HCT116 (cell line): ENCODE results near the gene PRRX2. TPM values are rescaled to one million over a fixed set of nuclear protein-coding genes. Genes with fewer than 3 reads are reported as not detected.

Experiments
- ATAC-seq: fragments of 200-7000 bp; cut with Tn5 transposase; 2 replicates; pipeline ENCODE4 v1.9.1; 2020; ENCODE audit warnings: mild to moderate bottlenecking, moderate library complexity
- BruUV-seq: library from RNA; stranded (reverse); fragments of 400-500 nt; replicated peaks from 2 replicates; lab custom pipeline; 2021; lab: Mats Ljungman, UMichigan
- CTCF ChIA-PET: fragments of 300-600 bp; sonication (Branson Sonifier 250); formaldehyde crosslinking; loops from one replicate; lab custom pipeline; 2021; ENCODE audit warnings: antibody characterized with exemption; lab: Charles Lee
- POLR2A ChIA-PET: fragments of 300-600, 350-600 bp; sonication (Branson Sonifier 250); formaldehyde crosslinking; loops from one replicate; lab custom pipeline; 2021; ENCODE audit warnings: antibody characterized with exemption; lab: Charles Lee
- RAD21 ChIA-PET, 2 experiments: fragments of 300-600 bp; sonication (Branson Sonifier 250); formaldehyde crosslinking; loops; one replicate each; lab custom pipeline; 2023; ENCODE audit warnings: low total read pairs in 2 of 2; ENCODE audit not compliant: uncharacterized antibody in 2 of 2, unreplicated experiment in 2 of 2, low non-redundant PET in 1 of 2; lab: Charles Lee
- DNase-seq: peaks from one replicate; pipeline ENCODE4 v3.0.0-alpha.2; 2010; ENCODE audit warnings: low read depth, low spot score
- H2AFZ ChIP-seq: fragments of 200-600 bp; shearing (Covaris generic), sonication (generic); 2 replicates; pipeline ENCODE4 v1.6.1; 2017; ENCODE audit warnings: low read depth, mixed run types, mixed read lengths, antibody characterized with exemption, low read length; ENCODE audit not compliant: poor library complexity, severe bottlenecking
- H3K27ac ChIP-seq: 2 replicates; pipeline ENCODE4 v1.5.1; 2012; ENCODE audit warnings: low read depth, low read length
- H3K27me3 ChIP-seq: fragments of 200-600 bp; sonication (generic); 2 replicates; pipeline ENCODE4 v1.6.1; 2016; ENCODE audit warnings: mixed run types, low read length, mixed read lengths; ENCODE audit not compliant: insufficient read depth
- H3K36me3 ChIP-seq, 2 experiments: fragments of 200-500 bp in 1 of 2; fragments of 200-600 bp in 1 of 2; sonication (Bioruptor generic) in 1 of 2; sonication (generic) in 1 of 2; 2 replicates each; pipeline versions ENCODE4 v1.5.1 to v1.6.1; 2014 to 2016; ENCODE audit warnings: low read length in 2 of 2, inconsistent platforms in 1 of 2, mixed read lengths in 1 of 2, mixed run types in 1 of 2; ENCODE audit not compliant: insufficient read depth in 2 of 2, control insufficient read depth in 1 of 2
- H3K4me1 ChIP-seq, 2 experiments: fragments of 200-600 bp in 1 of 2; sonication (generic) in 1 of 2; 2 replicates each; pipeline versions ENCODE4 v1.5.1 to v1.6.1; 2012 to 2017; ENCODE audit warnings: low read length in 2 of 2, inconsistent platforms in 1 of 2, mild to moderate bottlenecking in 1 of 2, mixed read lengths in 1 of 2, mixed run types in 1 of 2, moderate library complexity in 1 of 2; ENCODE audit not compliant: insufficient read depth in 2 of 2, control insufficient read depth in 1 of 2
- H3K4me2 ChIP-seq: fragments of 200-600 bp; sonication (generic); 2 replicates; pipeline ENCODE4 v1.6.1; 2017; ENCODE audit warnings: mixed run types, low read length, mixed read lengths
- H3K4me3 ChIP-seq, 2 experiments: fragments of 200-600 bp in 1 of 2; sonication (generic) in 1 of 2; replicated peaks in 1 of 2; 2 replicates each; pipeline ENCODE4 v1.5.1; 2011 to 2016; ENCODE audit warnings: low read length in 2 of 2, control low read depth in 1 of 2, low read depth in 1 of 2, mild to moderate bottlenecking in 1 of 2, mixed read lengths in 1 of 2, mixed run types in 1 of 2
- H3K79me2 ChIP-seq: fragments of 200-600 bp; sonication (generic); 2 replicates; pipeline ENCODE4 v1.6.1; 2017; ENCODE audit warnings: mild to moderate bottlenecking, mixed run types, low read length, moderate library complexity, mixed read lengths; ENCODE audit not compliant: insufficient read depth
- H3K9ac ChIP-seq: fragments of 200-600 bp; sonication (generic); 2 replicates; pipeline ENCODE4 v1.6.1; 2016; ENCODE audit warnings: low read length, mixed read lengths
- H3K9me2 ChIP-seq: fragments of 200-600 bp; sonication (generic), shearing (Covaris generic); 2 replicates; pipeline ENCODE4 v1.6.1; 2017; ENCODE audit warnings: mixed run types, mild to moderate bottlenecking, moderate library complexity; ENCODE audit not compliant: insufficient read depth
- H3K9me3 ChIP-seq, 2 experiments: fragments of 200-500 bp in 1 of 2; fragments of 200-600 bp in 1 of 2; sonication (Bioruptor generic) in 1 of 2; sonication (generic) in 1 of 2; 2 replicates each; pipeline ENCODE4 v1.6.1; 2014 to 2017; ENCODE audit warnings: low read length in 2 of 2, mixed read lengths in 2 of 2, inconsistent platforms in 1 of 2, low read depth in 1 of 2, mild to moderate bottlenecking in 1 of 2, mixed run types in 1 of 2, moderate library complexity in 1 of 2; ENCODE audit not compliant: control insufficient read depth in 1 of 2, insufficient read depth in 1 of 2
- H4K20me1 ChIP-seq: fragments of 200-600 bp; sonication (generic), shearing (Covaris generic); 2 replicates; pipeline ENCODE4 v1.6.1; 2017; ENCODE audit warnings: mixed run types, mild to moderate bottlenecking, moderate library complexity; ENCODE audit not compliant: insufficient read depth
- ATF3 ChIP-seq: IDR thresholded peaks from 2 replicates; pipeline ENCODE4 v1.6.1; 2012
- CBX3 ChIP-seq: IDR thresholded peaks from 2 replicates; pipeline ENCODE4 v1.6.1; 2012; ENCODE audit warnings: low read depth
- CEBPB ChIP-seq: IDR thresholded peaks from 2 replicates; pipeline ENCODE4 v1.6.1; 2012; ENCODE audit warnings: low read depth
- CTCF ChIP-seq, 3 experiments: fragments of 200-600 bp in 1 of 3; sonication (generic) in 1 of 3; IDR thresholded peaks in 2 of 3; conservative IDR thresholded peaks in 1 of 3; 2 replicates each; pipeline ENCODE4 v1.5.1; 2012 to 2017; ENCODE audit warnings: low read depth in 2 of 3, low read length in 2 of 3, antibody characterized with exemption in 1 of 3, borderline replicate concordance in 1 of 3, control low read depth in 1 of 3, mild to moderate bottlenecking in 1 of 3, mixed read lengths in 1 of 3, mixed run types in 1 of 3, moderate library complexity in 1 of 3; ENCODE audit not compliant: insufficient read depth in 1 of 3
- EGR1 ChIP-seq: IDR thresholded peaks from 2 replicates; pipeline ENCODE4 v1.6.1; 2012; ENCODE audit warnings: low read depth
- ELF1 ChIP-seq: IDR thresholded peaks from 2 replicates; pipeline ENCODE4 v1.6.1; 2012; ENCODE audit warnings: low read depth, borderline replicate concordance
- EZH2 ChIP-seq: fragments of 200-600 bp; sonication (generic); IDR thresholded peaks from 2 replicates; pipeline ENCODE4 v1.6.1; 2017; ENCODE audit warnings: antibody characterized with exemption, mixed run types
- FOSL1 ChIP-seq: IDR thresholded peaks from 2 replicates; pipeline ENCODE4 v1.6.1; 2012; ENCODE audit warnings: low read depth
- JUND ChIP-seq: IDR thresholded peaks from 2 replicates; pipeline ENCODE4 v1.6.1; 2012
- MAX ChIP-seq: IDR thresholded peaks from 2 replicates; pipeline ENCODE4 v1.6.1; 2012
- POLR2A ChIP-seq: IDR thresholded peaks from 2 replicates; pipeline ENCODE4 v1.7.0; 2011; ENCODE audit warnings: borderline replicate concordance; ENCODE audit not compliant: insufficient read depth, insufficient read length; ENCODE audit errors: extremely low read depth
- POLR2AphosphoS5 ChIP-seq: IDR thresholded peaks from 2 replicates; pipeline ENCODE4 v1.6.1; 2011; ENCODE audit warnings: mild to moderate bottlenecking, low read depth, low read length, moderate library complexity
- RAD21 ChIP-seq: IDR thresholded peaks from 2 replicates; pipeline ENCODE4 v1.6.1; 2012; ENCODE audit warnings: low read depth, mild to moderate bottlenecking
- REST ChIP-seq: IDR thresholded peaks from 2 replicates; pipeline ENCODE4 v1.6.1; 2012; ENCODE audit warnings: low read depth
- SIN3A ChIP-seq: IDR thresholded peaks from 2 replicates; pipeline ENCODE4 v1.6.1; 2012; ENCODE audit warnings: low read depth
- SRF ChIP-seq: IDR thresholded peaks from 2 replicates; pipeline ENCODE4 v1.6.1; 2012; ENCODE audit warnings: low read depth
- TCF7L2 ChIP-seq: IDR thresholded peaks from 2 replicates; pipeline ENCODE4 v1.7.0; 2011; ENCODE audit warnings: borderline replicate concordance, inconsistent platforms; ENCODE audit not compliant: insufficient read depth, insufficient read length; ENCODE audit errors: extremely low read depth
- YY1 ChIP-seq: IDR thresholded peaks from 2 replicates; pipeline ENCODE4 v1.6.1; 2011; ENCODE audit warnings: low read length, low read depth, moderate library complexity, mild to moderate bottlenecking; ENCODE audit not compliant: insufficient replicate concordance; ENCODE audit errors: extremely low read depth
- ZBTB33 ChIP-seq: IDR thresholded peaks from 2 replicates; pipeline ENCODE4 v1.6.1; 2011; ENCODE audit warnings: mild to moderate bottlenecking, low read length, moderate library complexity; ENCODE audit not compliant: insufficient replicate concordance; ENCODE audit errors: extremely low read depth
- ZFX ChIP-seq: fragments of 450-650 bp; IDR thresholded peaks from 2 replicates; pipeline ENCODE4 v1.6.1; 2017
- intact Hi-C: fragments of 100-400 bp; cut with micrococcal nuclease; formaldehyde crosslinking; loops from 2 replicates; pipeline ENCODE4 v1.10.0; 2022
- total RNA-seq: library from RNA; stranded (reverse); gene quantifications from one replicate; pipeline ENCODE4 v1.2.1, GENCODE V29; 2021; ENCODE audit not compliant: unreplicated experiment

PRRX2 gene
- total RNA-seq, 1 experiment from 2014 or later, result 25.5 TPM

GRCh38 chr9:129643706-129644105 lies 21.7 kb upstream of the PRRX2 start:
- intact Hi-C loops, result loop anchor here (5.0 kb wide), 1 partner anchor 84 kb away; no protein-coding TSS in a partner anchor
- CTCF ChIA-PET, result interaction anchor here (1.0 to 3.4 kb wide), 2 partner anchors 94 to 147 kb away, joined by 3 to 18 read pairs; no protein-coding TSS in a partner anchor

More at GRCh38 chr9:129643706-129644105, 21.7 kb upstream of the PRRX2 start:
- Histone ChIP-seq H3K79me2 (peaks cover 32% of the 10 kb centered on the region), H3K9ac (no peak overlapping the region), H3K9me2 (no peaks in the 10 kb centered on the region), H3K27me3 (no peaks in the 10 kb centered on the region), H3K9me3 (no peaks in the 10 kb centered on the region), H2AFZ (no peak overlapping the region), H3K27ac (no peak overlapping the region), H3K4me1 (peaks cover 10 to 17% of the 10 kb centered on the region in 2 experiments; a peak in 3 of 4 replicates), H3K4me2 (no peak overlapping the region), H3K36me3 (peaks cover 0 to 5% of the 10 kb centered on the region in 2 experiments; a peak in 2 of 4 replicates), H3K4me3 (no peak overlapping the region), H4K20me1 (no peaks in the 10 kb centered on the region)
- RAD21 ChIA-PET, result no interaction called here
- BruUV-seq, result no TSS peak
- ATAC-seq, result no peak
- POLR2A ChIA-PET, result no interaction called here
- no peak for DNase-seq
- TF ChIP-seq SIN3A (no peak), POLR2AphosphoS5 (no peak), EGR1 (no peak), YY1 (no peak), ATF3 (no peak), EZH2 (no peak), JUND (no peak), CEBPB (no peak), SRF (no peak), TCF7L2 (no peak), MAX (no peak), POLR2A (no peak), ELF1 (no peak), FOSL1 (no peak), RAD21 (no peak), CBX3 (no peak), REST (no peak), ZFX (no peak), ZBTB33 (no peak), CTCF (IDR thresholded peaks at IDR 0.05 in 2 of 3, conservative IDR thresholded peaks at IDR 0.05 in 1 of 3; ENCODE audit: borderline replicate concordance in 1 of 3, insufficient read depth in 1 of 3, low read depth in 2 of 3, low read length in 2 of 3) (no peak)
